Right lobe of liver (tissue), 6 donors: ENCODE results near the gene DSCAML1. TPM values are rescaled to one million over a fixed set of nuclear protein-coding genes. Genes with fewer than 3 reads are reported as not detected.

ENCODE experiments used
- ATAC-seq, 4 donors: fragments of 200-7000 bp; cut with Tn5 transposase; one replicate each; pipeline ENCODE4 v1.9.1; 2020; ENCODE audit warnings: mild to moderate bottlenecking in 4 of 4, moderate library complexity in 4 of 4
- DNase-seq, 3 donors: peaks; one replicate each; pipeline ENCODE4 v3.0.0-alpha.2; 2020
- H3K27ac ChIP-seq, 3 donors: fragments of 200-600 bp; one replicate each; pipeline ENCODE4 v1.8.0; 2022
- H3K27me3 ChIP-seq, 2 donors: fragments of 200-600 bp; one replicate each; pipeline ENCODE4 v1.8.0; 2022
- H3K36me3 ChIP-seq, 4 donors: fragments of 200-600 bp; sonication (generic) in 1 of 4; one replicate each; pipeline versions ENCODE4 v1.5.1 to v1.8.0; 2017 to 2022; ENCODE audit warnings: control low read depth in 1 of 4
- H3K4me1 ChIP-seq, 4 donors: fragments of 200-600 bp; sonication (generic) in 1 of 4; one replicate each; pipeline versions ENCODE4 v1.5.1 to v1.8.0; 2017 to 2022; ENCODE audit warnings: control low read depth in 1 of 4
- H3K4me3 ChIP-seq, 3 donors: fragments of 200-600 bp; one replicate each; pipeline ENCODE4 v1.8.0; 2022
- H3K9me3 ChIP-seq, 4 donors: fragments of 200-600 bp; sonication (generic) in 1 of 4; one replicate each; pipeline versions ENCODE4 v1.5.1 to v1.8.0; 2017 to 2022; ENCODE audit warnings: control low read depth in 1 of 4
- POLR2A ChIP-seq: fragments of 450-650 bp; IDR thresholded peaks from one replicate; pipeline ENCODE4 v1.6.1; 2017; ENCODE audit warnings: antibody characterized with exemption, mild to moderate bottlenecking
- WGBS: methylation state at CpG from one replicate; pipeline ENCODE4 v1.1.6; 2018; ENCODE audit warnings: low coverage, low lambda C conversion rate; ENCODE audit not compliant: insufficient coverage; ENCODE audit errors: missing lambda C conversion rate; 5-methylcytosine and 5-hydroxymethylcytosine counted together
- intact Hi-C, 2 donors: fragments of 100-400 bp; cut with DNase I; formaldehyde crosslinking; loops; one replicate each; pipeline versions ENCODE4 v1.11.2 to v1.14.1; 2022
- total RNA-seq, 6 experiments: library from RNA; depleted of rRNA in 2 of 6; stranded (reverse); fragments of >200 nt in 2 of 6; fragmentation: NEBNext Ultra II Directional in 3 of 6; extraction: Animal tissue kit (Norgen Biotek cat#: 25700) in 3 of 6; gene quantifications; one replicate each; pipeline versions ENCODE4 v1.1.0 to v1.2.4, GENCODE V29; 2016 to 2023
- TF ChIP-seq, protein P1 (sequence below), 4 donors: fragments of 200-600 bp in 3 of 4; fragments of 450-650 bp in 1 of 4; IDR thresholded peaks; one replicate each; pipeline versions ENCODE4 v1.5.1 to v1.8.0; 2016 to 2022; ENCODE audit warnings: antibody characterized with exemption in 4 of 4, mild to moderate bottlenecking in 2 of 4
- donor health status: DM: no; HTN: yes; CAD: no.
- donor health status: DM: no; HTN: no; CAD: no.
- donor health status: DM: no; HTN: no; CAD: no.
- donor health status: DM: no; HTN: yes; CAD: no.
- donor health status: DM: no; HTN: yes; CAD: no.

DSCAML1 gene
- total RNA-seq, 6 experiments from 2014 or later, result 0.06 to 0.92 (median 0.22) TPM; not detected in 1

DNA sequence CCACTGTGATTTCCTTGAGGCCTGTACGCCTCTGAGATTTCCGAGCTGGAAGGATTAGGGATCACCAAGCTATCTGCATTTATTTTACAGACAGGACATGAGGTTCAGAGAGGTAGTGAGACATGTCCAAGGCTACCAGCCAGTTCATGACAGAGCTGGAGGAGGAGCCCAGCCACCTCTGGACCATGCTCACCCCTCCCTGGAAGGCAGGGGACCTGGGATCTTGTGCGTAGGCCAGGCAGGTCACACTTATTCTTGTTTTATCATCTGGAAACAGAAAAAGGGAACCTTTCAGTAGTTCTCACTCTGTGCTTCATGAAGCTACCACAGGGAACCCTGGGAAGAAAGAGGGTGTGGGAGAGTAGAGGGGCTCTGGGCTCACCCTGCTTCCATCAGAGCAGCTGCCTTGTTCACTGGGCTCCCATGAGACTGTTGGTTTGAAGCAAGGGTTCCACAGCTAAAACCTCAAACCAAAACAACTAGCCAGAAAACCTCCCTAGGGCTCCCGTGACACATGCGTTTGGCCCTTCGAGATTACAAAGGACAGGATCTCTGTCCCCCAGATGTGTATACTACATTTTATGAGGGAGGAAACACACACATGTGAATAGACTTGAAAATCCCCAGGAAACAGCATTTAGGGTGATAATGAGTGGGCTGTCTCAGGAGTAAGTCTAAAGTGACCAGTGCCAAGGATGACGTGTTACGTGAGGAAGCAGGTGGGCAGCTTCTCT lies 106.4 kb downstream of the DSCAML1 start:
- Histone ChIP-seq H3K9me3 (no peaks in the 10 kb centered on the region), H3K4me1 (no peaks in the 10 kb centered on the region), H3K36me3 (peaks cover 0 to 3% (median 0%) of the 10 kb centered on the region in 4 donors), H3K4me3 (no peak overlapping the region), H3K27me3 (no peaks in the 10 kb centered on the region), H3K27ac (no peak overlapping the region)
- 70% methylated on average over 5 of the region's 8 CpGs for WGBS
- intact Hi-C loops, result no loop called here
- DNase-seq (no peak), ATAC-seq (no peak)
- TF ChIP-seq, protein P1, sequence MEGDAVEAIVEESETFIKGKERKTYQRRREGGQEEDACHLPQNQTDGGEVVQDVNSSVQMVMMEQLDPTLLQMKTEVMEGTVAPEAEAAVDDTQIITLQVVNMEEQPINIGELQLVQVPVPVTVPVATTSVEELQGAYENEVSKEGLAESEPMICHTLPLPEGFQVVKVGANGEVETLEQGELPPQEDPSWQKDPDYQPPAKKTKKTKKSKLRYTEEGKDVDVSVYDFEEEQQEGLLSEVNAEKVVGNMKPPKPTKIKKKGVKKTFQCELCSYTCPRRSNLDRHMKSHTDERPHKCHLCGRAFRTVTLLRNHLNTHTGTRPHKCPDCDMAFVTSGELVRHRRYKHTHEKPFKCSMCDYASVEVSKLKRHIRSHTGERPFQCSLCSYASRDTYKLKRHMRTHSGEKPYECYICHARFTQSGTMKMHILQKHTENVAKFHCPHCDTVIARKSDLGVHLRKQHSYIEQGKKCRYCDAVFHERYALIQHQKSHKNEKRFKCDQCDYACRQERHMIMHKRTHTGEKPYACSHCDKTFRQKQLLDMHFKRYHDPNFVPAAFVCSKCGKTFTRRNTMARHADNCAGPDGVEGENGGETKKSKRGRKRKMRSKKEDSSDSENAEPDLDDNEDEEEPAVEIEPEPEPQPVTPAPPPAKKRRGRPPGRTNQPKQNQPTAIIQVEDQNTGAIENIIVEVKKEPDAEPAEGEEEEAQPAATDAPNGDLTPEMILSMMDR (IDR thresholded peaks at IDR 0.05), result no peak
- TF ChIP-seq POLR2A, result no peak

GRCh38 chr11:117688255-117688797 lies 108.7 kb downstream of the DSCAML1 start:
- Histone ChIP-seq H3K36me3 (peaks cover 0 to 3% (median 0%) of the 10 kb centered on the region in 4 donors), H3K27ac (no peak overlapping the region), H3K9me3 (no peaks in the 10 kb centered on the region), H3K4me3 (no peak overlapping the region), H3K27me3 (no peaks in the 10 kb centered on the region), H3K4me1 (no peaks in the 10 kb centered on the region)
- DNase-seq (no peak), ATAC-seq (no peak)
- TF ChIP-seq, protein P1 (IDR thresholded peaks at IDR 0.05), result no peak
- no peak for TF ChIP-seq POLR2A
- WGBS, result 57% methylated on average over 1 of the region's 3 CpGs
- intact Hi-C loops, result no loop called here

DNA sequence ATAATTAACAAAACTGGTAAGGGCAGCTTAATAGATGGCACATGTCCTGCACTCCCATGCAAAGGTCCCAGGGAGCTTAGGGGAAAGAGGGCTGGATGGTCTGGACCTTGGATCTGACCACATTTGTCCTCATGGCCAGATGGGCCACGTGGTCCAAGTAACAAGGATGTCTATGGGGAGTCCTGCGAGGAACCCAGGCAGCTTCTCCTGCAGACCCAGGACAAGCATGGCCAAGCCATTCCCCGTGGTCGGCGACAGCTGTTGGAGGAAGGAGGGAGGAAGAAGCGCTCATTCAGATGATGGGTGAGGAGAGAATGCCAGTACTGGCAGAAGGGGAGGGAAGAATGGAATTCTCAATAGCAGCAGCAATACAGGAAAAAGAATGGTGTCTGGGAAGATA lies 109.2 kb downstream of the DSCAML1 start:
- ATAC-seq (no peak), DNase-seq (no peak)
- TF ChIP-seq, protein P1 (IDR thresholded peaks at IDR 0.05), result no peak
- TF ChIP-seq POLR2A, result no peak
- intact Hi-C loops, result no loop called here
- WGBS, result 83% methylated on average over 2 of the region's 6 CpGs
- H3K36me3 ChIP-seq, result peaks cover 0 to 3% (median 0%) of the 10 kb centered on the region in 4 donors
- H3K27me3 ChIP-seq, result no peaks in the 10 kb centered on the region
- H3K4me3 ChIP-seq, result no peak overlapping the region
- no peak overlapping the region for H3K27ac ChIP-seq
- H3K4me1 ChIP-seq, result no peaks in the 10 kb centered on the region
- no peaks in the 10 kb centered on the region for H3K9me3 ChIP-seq

DNA sequence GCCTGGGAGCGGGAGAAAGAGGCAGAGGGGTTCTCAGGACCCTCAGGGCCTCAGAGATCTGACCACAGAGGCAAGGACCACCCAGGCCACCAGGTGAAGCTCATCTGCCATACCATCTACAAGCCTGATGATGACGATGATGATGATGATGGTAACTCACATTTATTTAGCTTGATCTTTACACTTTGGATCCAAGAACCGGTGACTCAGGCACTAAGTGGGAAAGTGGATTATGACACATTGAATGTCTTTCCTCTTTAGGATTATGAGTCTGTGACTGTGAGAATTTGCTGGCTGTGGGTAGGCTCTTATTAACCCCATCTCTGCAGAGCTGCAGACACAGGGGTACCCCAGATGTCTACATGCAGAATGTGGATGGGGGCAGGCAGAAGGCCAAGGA lies 110.3 kb downstream of the DSCAML1 start:
- Histone ChIP-seq H3K27me3 (no peaks in the 10 kb centered on the region), H3K27ac (no peak overlapping the region), H3K36me3 (peaks cover 0 to 3% (median 0%) of the 10 kb centered on the region in 4 donors), H3K4me1 (no peaks in the 10 kb centered on the region), H3K4me3 (no peak overlapping the region), H3K9me3 (no peaks in the 10 kb centered on the region)
- no peak for DNase-seq
- no peak for ATAC-seq
- intact Hi-C loops, result no loop called here
- no peak for TF ChIP-seq POLR2A
- TF ChIP-seq, protein P1 (IDR thresholded peaks at IDR 0.05), result no peak
- 92% methylated on average over 2 of the region's 3 CpGs for WGBS
